C4-2B (cell line): ENCODE data around the gene VGLL4.

Source experiments
- H3K27ac ChIP-seq: fragments of 450-650 bp; 2 replicates; pipeline ENCODE4 v1.5.1; 2017
- CTCF ChIP-seq: fragments of 450-650 bp; conservative IDR thresholded peaks from 2 replicates; pipeline ENCODE4 v1.5.1; 2017; ENCODE audit warnings: mild to moderate bottlenecking
- ZFX ChIP-seq: fragments of 450-650 bp; IDR thresholded peaks from 2 replicates; pipeline ENCODE4 v1.6.1; 2017

Gene VGLL4

GRCh38 chr3:11556851-11557644 lies 86.7 kb downstream of the VGLL4 start:
- no peak overlapping the region for H3K27ac ChIP-seq
- TF ChIP-seq CTCF (no peak), ZFX (no peak)

- no peak overlapping the region for H3K27ac ChIP-seq
- TF ChIP-seq ZFX: no peak
- TF ChIP-seq CTCF: no peak
These were observed 87.7 kb downstream of the VGLL4 start for GRCh38 chr3:11555881-11556633.

DNA sequence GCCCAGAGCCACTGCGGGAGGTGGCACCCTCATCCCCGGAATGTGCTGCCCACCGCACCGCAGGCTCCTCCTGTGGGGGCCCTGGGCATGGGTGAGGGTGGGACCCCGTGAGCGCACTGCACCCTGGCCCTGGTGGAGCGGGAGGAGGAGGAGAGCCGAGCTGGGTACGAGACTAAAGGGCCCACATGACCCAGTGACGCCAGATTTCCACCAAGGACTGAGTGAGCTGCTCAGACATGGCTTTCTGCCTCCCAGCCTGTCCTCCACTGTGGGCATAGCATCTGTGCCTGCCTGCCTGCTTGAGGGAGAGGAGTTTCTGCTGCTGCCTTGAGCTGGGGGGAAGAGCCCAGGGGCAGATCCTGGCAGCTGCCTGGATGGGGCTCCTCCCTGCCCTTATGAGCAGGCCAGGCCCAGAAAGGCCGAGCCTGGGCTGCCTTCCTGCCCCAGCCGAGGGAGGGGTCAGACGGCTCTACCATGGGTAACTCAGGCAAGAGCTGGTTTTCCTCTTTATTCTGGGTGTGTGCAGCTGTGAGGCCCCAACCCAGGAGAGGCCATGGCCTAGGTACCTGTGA lies 88.4 kb downstream of the VGLL4 start:
- peak overlapping the region; percentile 83 for H3K27ac ChIP-seq
- TF ChIP-seq ZFX (no peak), CTCF (no peak)

GRCh38 chr3:11554666-11555065 lies 89.0 kb downstream of the VGLL4 start:
- no peak for TF ChIP-seq CTCF
- TF ChIP-seq ZFX: no peak
- H3K27ac ChIP-seq: peak overlapping the region; percentile 83

DNA sequence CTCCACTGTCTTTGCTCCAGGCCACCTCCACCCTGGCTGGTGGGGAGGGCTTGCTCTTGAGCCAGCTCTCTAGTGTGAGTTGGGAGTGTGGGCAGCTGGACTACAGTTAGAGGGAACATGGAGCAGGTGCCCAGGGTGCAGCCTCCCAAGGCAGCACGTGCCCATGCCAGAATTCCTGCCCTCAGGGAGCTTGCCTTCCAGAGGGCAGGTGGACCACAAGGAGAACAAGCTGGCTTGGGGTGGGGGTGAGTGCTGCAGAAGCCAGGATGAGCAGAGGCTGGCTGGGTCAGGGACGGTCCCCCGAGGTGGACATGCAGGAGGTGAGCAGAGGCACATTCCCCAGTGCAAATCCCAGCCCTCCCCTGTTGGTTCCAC lies 89.5 kb downstream of the VGLL4 start:
- peak overlapping the region; percentile 83 for H3K27ac ChIP-seq
- TF ChIP-seq CTCF (no peak), ZFX (no peak)

- TF ChIP-seq CTCF (no peak), ZFX (no peak)
These were observed 90.1 kb downstream of the VGLL4 start for GRCh38 chr3:11553436-11554235.

More at GRCh38 chr3:11553436-11554235, 90.1 kb downstream of the VGLL4 start:
- peak overlapping the region; percentile 83 for H3K27ac ChIP-seq
